HUDEP-2 (cell line): ENCODE measurements around the gene NTN1.

ENCODE experiments used
- DNase-seq, 76 experiments: peaks; one replicate each; lab custom pipeline; 2025; ENCODE audit not compliant: unreplicated experiment in 76 of 76; lab: John Stamatoyannopoulos, UW

Gene NTN1

GRCh38 chr17:9115214-9116191 is 94.2 kb downstream of the NTN1 start:
- peak in 1 of 76 experiments; percentile 9 for DNase-seq

GRCh38 chr17:9116311-9116835 is 95.1 kb downstream of the NTN1 start:
- no peak for DNase-seq

- no peak for DNase-seq
Observed at GRCh38 chr17:9116861-9117568, 95.7 kb downstream of the NTN1 start.

- DNase-seq = peak in 1 of 76 experiments; percentile 3
Observed at GRCh38 chr17:9120471-9120870, 99.2 kb downstream of the NTN1 start.

GRCh38 chr17:9121186-9121820 is 100.0 kb downstream of the NTN1 start:
- no peak for DNase-seq

- no peak for DNase-seq
Observed at GRCh38 chr17:9123594-9124553, 102.6 kb downstream of the NTN1 start.

- DNase-seq = no peak
Observed at GRCh38 chr17:9124554-9124935, 103.2 kb downstream of the NTN1 start.

GRCh38 chr17:9125722-9126121 is 104.4 kb downstream of the NTN1 start:
- DNase-seq = no peak

GRCh38 chr17:9127340-9127739 is 106.0 kb downstream of the NTN1 start:
- DNase-seq = no peak

- no peak for DNase-seq
Observed at GRCh38 chr17:9131371-9131770, 110.1 kb downstream of the NTN1 start.

GRCh38 chr17:9132291-9132690 is 111.0 kb downstream of the NTN1 start:
- no peak for DNase-seq

GRCh38 chr17:9132944-9133610 is 111.8 kb downstream of the NTN1 start:
- no peak for DNase-seq

- DNase-seq = no peak
Observed at GRCh38 chr17:9138161-9138717, 116.9 kb downstream of the NTN1 start.

- DNase-seq = no peak
Observed at GRCh38 chr17:9139695-9140094, 118.4 kb downstream of the NTN1 start.

- DNase-seq = no peak
Observed at GRCh38 chr17:9140550-9141424, 119.5 kb downstream of the NTN1 start.

- no peak for DNase-seq
Observed at GRCh38 chr17:9141425-9141753, 120.1 kb downstream of the NTN1 start.

- no peak for DNase-seq
Observed at GRCh38 chr17:9142772-9143494, 121.6 kb downstream of the NTN1 start.
